Measurements from ENCODE around the gene TLR7.

GRCh38 chrX:12934850-12935249, 68.0 kb downstream of the TLR7 start:
- TF ChIP-seq CTCF (IDR thresholded peaks at IDR 0.05) (no peak), POLR2A (IDR thresholded peaks at IDR 0.05) (no peak)
